ENCODE data around the gene LIX1L.

LIX1L gene

DNA sequence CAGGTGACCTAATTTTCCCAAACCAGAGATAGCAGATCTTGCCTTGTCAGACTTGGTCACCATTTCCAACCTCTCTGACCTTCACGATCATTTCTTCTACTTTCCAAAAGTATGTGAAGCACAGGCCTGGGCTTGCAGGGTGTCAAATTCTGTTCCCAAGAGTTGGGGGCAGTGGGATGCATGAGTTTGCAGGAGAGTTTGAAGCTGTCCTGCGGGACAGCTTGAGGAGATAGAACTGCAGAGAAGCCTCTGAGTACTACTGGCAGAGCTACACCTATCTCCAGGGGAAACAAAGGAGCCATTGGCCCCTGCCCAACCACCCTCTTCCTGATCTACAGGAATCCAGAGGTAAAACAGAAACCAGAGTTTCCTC is 27.3 kb upstream of the LIX1L start:
- DNase-seq (ENCODE audit: low read depth) = no peak
- H3K4me3 ChIP-seq (ENCODE audit: control insufficient read depth, low read depth, low read length) = no peak overlapping the region
- TF ChIP-seq, protein P1, sequence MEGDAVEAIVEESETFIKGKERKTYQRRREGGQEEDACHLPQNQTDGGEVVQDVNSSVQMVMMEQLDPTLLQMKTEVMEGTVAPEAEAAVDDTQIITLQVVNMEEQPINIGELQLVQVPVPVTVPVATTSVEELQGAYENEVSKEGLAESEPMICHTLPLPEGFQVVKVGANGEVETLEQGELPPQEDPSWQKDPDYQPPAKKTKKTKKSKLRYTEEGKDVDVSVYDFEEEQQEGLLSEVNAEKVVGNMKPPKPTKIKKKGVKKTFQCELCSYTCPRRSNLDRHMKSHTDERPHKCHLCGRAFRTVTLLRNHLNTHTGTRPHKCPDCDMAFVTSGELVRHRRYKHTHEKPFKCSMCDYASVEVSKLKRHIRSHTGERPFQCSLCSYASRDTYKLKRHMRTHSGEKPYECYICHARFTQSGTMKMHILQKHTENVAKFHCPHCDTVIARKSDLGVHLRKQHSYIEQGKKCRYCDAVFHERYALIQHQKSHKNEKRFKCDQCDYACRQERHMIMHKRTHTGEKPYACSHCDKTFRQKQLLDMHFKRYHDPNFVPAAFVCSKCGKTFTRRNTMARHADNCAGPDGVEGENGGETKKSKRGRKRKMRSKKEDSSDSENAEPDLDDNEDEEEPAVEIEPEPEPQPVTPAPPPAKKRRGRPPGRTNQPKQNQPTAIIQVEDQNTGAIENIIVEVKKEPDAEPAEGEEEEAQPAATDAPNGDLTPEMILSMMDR (IDR thresholded peaks at IDR 0.05; ENCODE audit: control insufficient read depth, insufficient read depth, low read depth, low read length, missing control alignments) = no peak

DNA sequence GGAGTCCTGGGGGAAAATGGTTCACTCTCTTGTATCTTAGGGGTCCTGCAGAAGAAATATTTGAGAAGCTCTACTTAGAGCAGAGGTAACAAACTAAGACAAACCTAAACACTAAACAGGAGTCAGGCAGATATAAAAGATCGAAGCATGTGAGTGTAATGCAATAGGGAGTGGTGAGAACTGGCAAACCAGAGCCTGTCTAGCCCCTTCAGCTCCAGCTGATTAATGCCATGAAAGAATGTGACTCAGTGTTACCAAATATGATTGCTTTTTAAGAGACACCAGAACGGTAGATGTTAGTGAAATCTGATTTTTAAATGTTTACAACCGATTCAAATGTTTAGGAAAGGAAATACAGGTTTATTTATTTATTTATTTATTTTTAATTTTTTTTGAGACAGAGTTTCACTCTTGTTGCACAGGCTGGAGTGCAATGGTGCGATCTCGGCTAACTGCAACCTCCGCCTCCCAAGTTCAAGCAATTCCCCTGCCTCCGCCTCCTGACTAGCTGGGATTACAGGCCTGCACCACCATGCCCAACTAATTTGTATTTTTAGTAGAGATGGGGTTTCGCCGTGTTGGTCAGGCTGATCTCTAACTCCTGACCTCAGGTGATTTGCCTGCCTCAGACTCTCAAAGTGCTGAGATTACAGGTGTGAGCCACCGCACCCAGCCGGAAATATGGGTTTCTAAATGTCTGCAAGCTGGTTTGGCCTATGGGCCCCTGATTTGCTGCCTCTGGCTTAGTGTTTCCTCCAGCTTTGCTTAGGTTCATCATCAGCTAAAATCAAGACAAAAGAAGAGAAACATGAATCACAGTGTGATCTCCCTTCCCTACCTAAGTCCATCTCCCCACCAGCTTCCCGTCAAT is 26.4 kb upstream of the LIX1L start:
- H3K4me3 ChIP-seq (ENCODE audit: control insufficient read depth, low read depth, low read length) = no peak overlapping the region
- no peak for DNase-seq (ENCODE audit: low read depth)
- TF ChIP-seq, protein P1 (IDR thresholded peaks at IDR 0.05; ENCODE audit: control insufficient read depth, insufficient read depth, low read depth, low read length, missing control alignments) = no peak

DNA sequence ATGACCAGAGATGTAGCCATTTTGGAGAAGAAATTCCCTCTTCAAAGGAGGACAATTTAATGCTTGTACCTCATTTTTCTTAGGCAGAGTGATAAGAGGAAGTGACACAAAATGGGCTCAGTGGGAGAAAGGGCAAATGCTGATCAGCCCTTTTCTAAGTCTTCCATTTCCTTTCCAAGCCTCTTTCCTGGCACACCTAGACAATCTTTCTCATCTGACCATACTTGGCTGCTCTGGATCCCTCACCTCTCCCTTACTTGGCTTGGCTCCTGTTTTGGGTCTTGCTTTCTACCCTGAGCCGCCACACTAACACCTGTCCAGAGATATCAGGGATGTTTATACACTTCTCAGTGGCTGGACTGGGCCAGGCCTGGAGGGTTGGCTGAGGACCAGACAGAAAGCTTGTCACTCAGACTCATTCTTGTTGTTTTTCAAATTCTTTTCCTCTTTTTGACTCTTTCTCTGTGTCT is 25.4 kb upstream of the LIX1L start:
- DNase-seq (ENCODE audit: low read depth) = no peak
- TF ChIP-seq, protein P1 (IDR thresholded peaks at IDR 0.05; ENCODE audit: control insufficient read depth, insufficient read depth, low read depth, low read length, missing control alignments) = no peak
- no peak overlapping the region for H3K4me3 ChIP-seq (ENCODE audit: control insufficient read depth, low read depth, low read length)

DNA sequence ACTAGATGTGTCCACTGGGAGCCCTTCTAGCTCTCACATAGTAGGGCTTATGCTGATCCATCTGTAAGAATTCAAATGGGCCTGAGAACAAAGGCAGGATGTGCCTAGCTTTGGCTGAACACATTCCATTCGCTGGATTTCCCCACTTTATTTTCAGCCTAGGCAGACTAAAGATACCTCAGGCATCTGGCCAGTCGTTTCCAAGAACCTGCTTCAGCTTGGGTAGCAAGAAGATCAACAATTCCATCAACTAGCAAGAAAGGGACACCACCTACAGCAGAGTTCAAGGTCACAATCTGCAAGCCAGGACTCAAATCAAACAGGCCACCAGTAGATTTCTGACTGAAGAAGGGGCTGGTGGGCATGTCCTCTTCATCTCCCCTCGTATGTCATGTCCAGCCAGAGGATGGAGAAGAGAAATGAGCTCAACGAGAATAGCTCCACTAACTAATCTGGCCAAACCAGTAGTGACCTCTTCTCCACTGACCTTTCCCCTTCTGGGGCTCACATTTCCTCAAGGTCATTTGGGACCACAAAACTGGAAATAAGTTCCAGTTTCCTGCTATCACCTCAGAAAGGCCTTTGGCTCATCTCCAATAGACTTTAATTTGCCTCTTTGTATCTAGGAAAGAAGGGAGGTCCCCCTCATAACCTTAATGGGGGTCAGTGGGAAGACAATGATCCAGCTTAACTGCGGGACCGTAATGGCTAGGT is 24.4 kb upstream of the LIX1L start:
- no peak overlapping the region for H3K4me3 ChIP-seq (ENCODE audit: control insufficient read depth, low read depth, low read length)
- TF ChIP-seq, protein P1 (IDR thresholded peaks at IDR 0.05; ENCODE audit: control insufficient read depth, insufficient read depth, low read depth, low read length, missing control alignments) = no peak
- no peak for DNase-seq (ENCODE audit: low read depth)

DNA sequence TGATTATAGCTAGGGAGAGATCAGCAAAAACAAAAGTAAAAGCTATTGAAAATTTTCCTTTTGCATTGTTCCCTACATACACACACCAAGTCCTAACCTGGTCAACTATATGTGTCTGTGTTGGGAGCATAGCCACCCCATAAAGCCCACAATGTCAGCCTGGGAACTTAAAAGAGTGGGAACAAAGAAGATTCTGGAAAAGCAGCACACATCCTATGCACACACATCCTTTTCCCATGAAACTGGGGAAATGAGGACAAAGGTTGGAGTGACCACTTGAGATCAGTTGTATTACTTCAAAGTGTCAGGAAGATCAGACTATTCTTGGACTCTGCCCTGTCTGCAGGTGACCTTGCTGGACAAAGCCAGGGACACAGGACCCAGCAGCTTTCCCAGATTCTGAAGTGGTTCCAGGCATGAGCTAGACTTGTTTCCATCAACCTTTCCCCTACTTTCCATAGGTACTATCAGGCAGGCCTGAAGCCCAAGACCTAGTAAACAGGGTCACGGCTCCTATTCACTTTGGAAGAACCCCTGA is 22.7 kb upstream of the LIX1L start:
- DNase-seq (ENCODE audit: low read depth) = no peak
- H3K4me3 ChIP-seq (ENCODE audit: control insufficient read depth, low read depth, low read length) = no peak overlapping the region
- TF ChIP-seq, protein P1 (IDR thresholded peaks at IDR 0.05; ENCODE audit: control insufficient read depth, insufficient read depth, low read depth, low read length, missing control alignments) = no peak

DNA sequence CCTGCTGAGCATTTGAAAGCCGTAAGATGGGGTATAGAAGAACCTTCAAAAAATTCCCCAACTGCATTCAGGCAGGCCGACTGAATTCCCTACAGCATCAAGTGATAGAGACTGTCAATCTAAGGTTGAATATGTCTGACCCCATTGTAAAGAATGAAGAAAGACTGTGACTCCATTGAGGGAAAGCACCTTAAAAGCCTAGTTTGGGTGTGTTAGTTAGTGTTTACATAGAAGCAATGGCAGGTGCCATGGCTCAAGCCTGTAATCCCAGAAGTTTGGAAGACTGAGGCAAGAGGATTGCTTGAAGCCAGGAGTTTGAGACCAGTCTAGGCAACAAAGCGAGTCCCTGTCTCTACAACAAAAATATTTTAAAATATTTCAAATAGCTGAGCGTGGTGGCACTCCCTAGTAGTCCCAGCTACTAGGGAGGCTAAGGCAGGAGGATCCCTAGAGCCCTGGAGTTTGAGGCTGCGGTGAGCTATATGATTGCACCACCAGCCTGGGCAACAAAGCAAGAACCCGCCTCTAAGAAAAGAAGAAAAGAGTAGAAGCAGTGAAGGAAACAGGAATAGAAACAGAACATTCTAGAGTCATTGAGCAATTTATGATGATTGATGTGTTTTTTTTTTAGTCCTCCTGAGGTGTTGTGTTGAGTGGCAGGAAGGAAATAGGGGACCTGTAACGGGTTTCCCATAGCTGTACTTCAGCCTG is 22.1 kb upstream of the LIX1L start:
- TF ChIP-seq, protein P1 (IDR thresholded peaks at IDR 0.05; ENCODE audit: control insufficient read depth, insufficient read depth, low read depth, low read length, missing control alignments) = no peak
- H3K4me3 ChIP-seq (ENCODE audit: control insufficient read depth, low read depth, low read length) = no peak overlapping the region
- DNase-seq (ENCODE audit: low read depth) = no peak
